Measurements from ENCODE around the gene POC1B. TPM values are rescaled to one million over a fixed set of nuclear protein-coding genes. Genes with fewer than 3 reads are reported as not detected.

Gene POC1B
- total RNA-seq, 1 donor from 2014 or later, result 15.3 TPM

DNA sequence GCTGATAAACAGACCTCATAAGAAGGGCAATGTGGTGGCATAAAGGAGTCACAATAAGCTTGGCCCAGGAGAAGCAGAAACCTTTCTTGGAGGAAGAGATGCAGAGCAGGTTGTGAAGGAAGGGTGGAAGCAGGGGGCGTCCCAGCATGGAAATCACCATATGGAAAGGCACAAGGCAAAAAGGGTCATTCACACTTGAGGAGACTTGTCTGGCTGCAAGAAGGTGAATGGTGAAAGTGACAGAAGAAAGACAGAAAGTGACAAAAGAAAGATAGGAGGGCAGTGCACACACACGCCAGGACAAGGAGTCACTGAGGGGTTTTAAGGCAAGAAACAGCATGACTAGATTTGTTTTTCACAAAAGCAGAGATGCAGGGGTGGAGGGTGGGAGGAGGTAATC is 39.6 kb downstream of the POC1B start:
- Mint-ChIP-seq H3K27me3 (no peaks in the 10 kb centered on the region), H3K36me3 (peaks cover 11% of the 10 kb centered on the region), H3K4me1 (ENCODE audit: unreplicated experiment) (no peaks in the 10 kb centered on the region), H3K9me3 (no peaks in the 10 kb centered on the region), H3K27ac (no peak overlapping the region), H3K4me3 (no peak overlapping the region)
- no peak for DNase-seq (ENCODE audit: extremely low spot score, unreplicated experiment)
- TF ChIP-seq, protein P1, sequence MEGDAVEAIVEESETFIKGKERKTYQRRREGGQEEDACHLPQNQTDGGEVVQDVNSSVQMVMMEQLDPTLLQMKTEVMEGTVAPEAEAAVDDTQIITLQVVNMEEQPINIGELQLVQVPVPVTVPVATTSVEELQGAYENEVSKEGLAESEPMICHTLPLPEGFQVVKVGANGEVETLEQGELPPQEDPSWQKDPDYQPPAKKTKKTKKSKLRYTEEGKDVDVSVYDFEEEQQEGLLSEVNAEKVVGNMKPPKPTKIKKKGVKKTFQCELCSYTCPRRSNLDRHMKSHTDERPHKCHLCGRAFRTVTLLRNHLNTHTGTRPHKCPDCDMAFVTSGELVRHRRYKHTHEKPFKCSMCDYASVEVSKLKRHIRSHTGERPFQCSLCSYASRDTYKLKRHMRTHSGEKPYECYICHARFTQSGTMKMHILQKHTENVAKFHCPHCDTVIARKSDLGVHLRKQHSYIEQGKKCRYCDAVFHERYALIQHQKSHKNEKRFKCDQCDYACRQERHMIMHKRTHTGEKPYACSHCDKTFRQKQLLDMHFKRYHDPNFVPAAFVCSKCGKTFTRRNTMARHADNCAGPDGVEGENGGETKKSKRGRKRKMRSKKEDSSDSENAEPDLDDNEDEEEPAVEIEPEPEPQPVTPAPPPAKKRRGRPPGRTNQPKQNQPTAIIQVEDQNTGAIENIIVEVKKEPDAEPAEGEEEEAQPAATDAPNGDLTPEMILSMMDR (conservative IDR thresholded peaks at IDR 0.05), result no peak

DNA sequence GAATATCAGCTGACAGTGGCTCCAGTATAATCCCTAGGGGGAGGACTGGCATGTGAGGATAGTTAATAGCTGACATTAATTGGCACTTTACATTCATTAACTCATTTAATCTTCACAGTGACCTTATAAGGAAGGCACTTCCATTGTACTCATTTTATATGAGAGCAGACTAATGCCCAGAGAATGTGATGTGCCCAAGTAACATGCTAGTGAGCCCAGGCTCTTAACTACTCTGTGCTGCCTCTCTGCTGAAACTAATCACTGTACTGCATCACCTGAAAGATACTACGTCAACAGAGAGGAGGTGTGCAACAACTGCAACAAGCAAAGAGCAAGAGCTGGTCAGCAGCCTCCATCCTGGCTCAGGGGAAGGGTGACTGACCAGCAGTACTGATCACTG is 41.4 kb downstream of the POC1B start:
- H3K27me3 Mint-ChIP-seq, result no peaks in the 10 kb centered on the region
- no peak for DNase-seq (ENCODE audit: extremely low spot score, unreplicated experiment)
- no peak overlapping the region for H3K4me3 Mint-ChIP-seq
- H3K4me1 Mint-ChIP-seq (ENCODE audit: unreplicated experiment), result no peaks in the 10 kb centered on the region
- TF ChIP-seq, protein P1 (conservative IDR thresholded peaks at IDR 0.05), result no peak
- H3K36me3 Mint-ChIP-seq, result peaks cover 11% of the 10 kb centered on the region
- H3K27ac Mint-ChIP-seq, result no peak overlapping the region
- H3K9me3 Mint-ChIP-seq, result no peaks in the 10 kb centered on the region

DNA sequence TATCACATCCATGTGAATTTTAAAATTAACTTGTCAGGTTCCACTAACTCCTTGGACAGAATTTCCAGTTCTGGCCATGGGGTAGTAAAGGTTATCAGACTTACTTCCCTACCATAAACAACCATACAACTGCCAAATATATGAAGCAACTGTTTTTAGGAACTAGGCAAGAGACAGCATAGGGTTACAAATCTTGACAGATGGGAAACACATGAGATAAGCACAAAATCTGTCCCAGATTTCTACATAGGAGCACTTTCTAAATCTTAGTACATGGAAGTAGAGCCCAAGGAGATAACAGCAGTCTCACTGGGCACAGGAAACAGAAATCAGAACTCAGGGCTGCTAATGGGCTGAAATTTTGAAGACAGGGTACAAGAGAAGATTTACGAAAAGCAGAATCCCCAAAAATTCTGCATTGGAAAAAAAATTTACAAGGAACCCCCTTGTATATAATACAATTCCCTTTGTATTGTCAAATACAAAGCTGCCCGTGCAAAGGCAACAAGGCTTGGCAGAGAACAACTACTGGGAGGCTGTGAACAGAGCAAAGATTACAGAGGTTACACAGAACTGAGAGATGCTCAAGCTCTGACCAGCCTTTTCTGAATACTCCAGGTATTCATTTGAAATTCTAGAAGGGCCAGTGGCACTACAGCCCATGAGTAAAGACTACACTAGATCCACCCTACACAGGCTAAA is 44.5 kb downstream of the POC1B start:
- H3K36me3 Mint-ChIP-seq, result peaks cover 3% of the 10 kb centered on the region
- H3K27me3 Mint-ChIP-seq, result no peaks in the 10 kb centered on the region
- H3K4me1 Mint-ChIP-seq (ENCODE audit: unreplicated experiment), result no peaks in the 10 kb centered on the region
- no peak overlapping the region for H3K27ac Mint-ChIP-seq
- DNase-seq (ENCODE audit: extremely low spot score, unreplicated experiment), result no peak
- H3K4me3 Mint-ChIP-seq, result no peak overlapping the region
- no peaks in the 10 kb centered on the region for H3K9me3 Mint-ChIP-seq
- TF ChIP-seq, protein P1 (conservative IDR thresholded peaks at IDR 0.05), result no peak

DNA sequence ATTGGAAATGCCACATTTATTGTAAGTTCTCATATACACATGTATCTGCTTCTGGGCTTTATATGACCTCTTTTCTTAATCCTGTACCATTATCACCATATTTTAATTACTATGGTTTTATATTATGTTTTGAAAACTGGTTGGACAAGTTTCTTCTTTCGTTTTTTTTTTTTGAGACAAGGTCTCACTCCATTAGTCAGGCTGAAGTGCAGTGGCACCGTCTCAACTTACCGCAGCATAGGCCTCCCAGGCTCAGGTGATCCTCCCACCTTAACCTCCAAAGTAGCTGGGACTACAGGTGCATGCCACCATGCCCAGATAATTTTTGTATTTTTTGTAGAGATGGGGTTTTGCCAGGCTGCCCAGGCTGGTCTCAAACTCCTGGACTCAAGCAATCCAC is 45.9 kb downstream of the POC1B start:
- DNase-seq (ENCODE audit: extremely low spot score, unreplicated experiment), result no peak
- TF ChIP-seq, protein P1 (conservative IDR thresholded peaks at IDR 0.05), result no peak
- no peak overlapping the region for H3K4me3 Mint-ChIP-seq
- no peaks in the 10 kb centered on the region for H3K27me3 Mint-ChIP-seq
- H3K4me1 Mint-ChIP-seq (ENCODE audit: unreplicated experiment), result no peaks in the 10 kb centered on the region
- no peaks in the 10 kb centered on the region for H3K36me3 Mint-ChIP-seq
- no peaks in the 10 kb centered on the region for H3K9me3 Mint-ChIP-seq
- H3K27ac Mint-ChIP-seq, result no peak overlapping the region

DNA sequence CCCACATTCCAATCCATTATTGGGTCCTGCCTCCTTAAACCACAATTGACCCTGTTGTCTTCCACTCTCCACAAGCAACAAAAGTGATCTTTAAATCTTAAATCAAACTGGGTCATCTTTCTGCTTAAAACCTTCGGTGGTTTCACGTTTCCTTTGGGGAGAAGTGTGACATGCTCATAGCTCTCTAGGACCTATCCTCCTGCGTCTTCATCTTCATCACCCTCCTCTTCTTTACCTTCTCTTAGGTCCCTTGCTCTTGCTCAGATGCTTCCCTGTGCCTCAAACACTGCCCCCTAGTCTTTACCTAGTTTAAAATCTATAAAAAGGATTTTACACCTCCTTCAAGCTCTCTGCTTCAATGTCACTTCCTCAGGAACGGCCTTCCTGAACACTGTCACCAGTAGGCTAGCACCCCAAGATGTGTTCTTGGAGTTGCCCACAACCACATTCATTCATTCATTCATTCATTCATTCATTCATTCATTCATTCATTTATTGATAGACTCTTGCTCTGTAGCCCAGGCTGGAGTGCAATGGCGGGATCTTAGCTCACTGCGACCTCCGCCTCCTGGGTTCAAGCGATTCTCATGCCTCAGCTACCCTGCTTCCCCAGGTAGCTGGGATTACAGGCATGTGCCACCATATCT is 48.1 kb downstream of the POC1B start:
- Mint-ChIP-seq H3K27me3 (no peaks in the 10 kb centered on the region), H3K4me3 (no peak overlapping the region), H3K27ac (no peak overlapping the region), H3K9me3 (no peaks in the 10 kb centered on the region), H3K36me3 (no peaks in the 10 kb centered on the region), H3K4me1 (ENCODE audit: unreplicated experiment) (no peaks in the 10 kb centered on the region)
- TF ChIP-seq, protein P1 (conservative IDR thresholded peaks at IDR 0.05), result no peak
- DNase-seq (ENCODE audit: extremely low spot score, unreplicated experiment), result no peak
